NCI-H128 (cell line): ENCODE measurements around the gene DEXI.

ENCODE experiments used
- DNase-seq: peaks from one replicate; lab custom pipeline; 2025; ENCODE audit not compliant: unreplicated experiment; lab: John Stamatoyannopoulos, UW

Gene DEXI

GRCh38 chr16:10942352-10943063 is at the start of gene DEXI:
Gene DEXI, minus strand, starts transcription at chr16:10942468. Its CDS starts 463 bp downstream, at chr16:10942005.
- peak; percentile 75 for DNase-seq

- no peak for DNase-seq
Observed at GRCh38 chr16:10990378-10990777, 48.1 kb upstream of the DEXI start.

GRCh38 chr16:10989559-10989958 is 47.3 kb upstream of the DEXI start:
- no peak for DNase-seq

GRCh38 chr16:10988879-10989278 is 46.6 kb upstream of the DEXI start:
- no peak for DNase-seq

GRCh38 chr16:10988164-10988803 is 46.0 kb upstream of the DEXI start:
- no peak for DNase-seq

GRCh38 chr16:10987361-10988163 is 45.3 kb upstream of the DEXI start:
- DNase-seq: no peak

- DNase-seq: no peak
Observed at GRCh38 chr16:10984509-10984908, 42.2 kb upstream of the DEXI start.

- no peak for DNase-seq
Observed at GRCh38 chr16:10983159-10983558, 40.9 kb upstream of the DEXI start.

GRCh38 chr16:10982465-10983150 is 40.3 kb upstream of the DEXI start:
- DNase-seq: no peak

GRCh38 chr16:10981697-10982216 is 39.5 kb upstream of the DEXI start:
- no peak for DNase-seq

- DNase-seq: no peak
Observed at GRCh38 chr16:10980813-10981212, 38.5 kb upstream of the DEXI start.

- DNase-seq: no peak
Observed at GRCh38 chr16:10979717-10980601, 37.7 kb upstream of the DEXI start.

GRCh38 chr16:10978871-10979446 is 36.7 kb upstream of the DEXI start:
- no peak for DNase-seq

GRCh38 chr16:10978124-10978523 is 35.9 kb upstream of the DEXI start:
- DNase-seq: no peak

- no peak for DNase-seq
Observed at GRCh38 chr16:10976634-10977033, 34.4 kb upstream of the DEXI start.

GRCh38 chr16:10972819-10973464 is 30.7 kb upstream of the DEXI start:
- DNase-seq: no peak

- no peak for DNase-seq
Observed at GRCh38 chr16:10972108-10972818, 30.0 kb upstream of the DEXI start.

GRCh38 chr16:10971560-10971961 is 29.3 kb upstream of the DEXI start:
- DNase-seq: peak; percentile 25

- DNase-seq: no peak
Observed at GRCh38 chr16:10970065-10970464, 27.8 kb upstream of the DEXI start.
